Suprapubic skin (tissue), 4 donors: Measurements from ENCODE around the gene PPP2R2D.

ENCODE experiments used
- POLR2A ChIP-seq, 2 donors: fragments of 450-650 bp; IDR thresholded peaks; one replicate each; pipeline ENCODE4 v1.6.1; 2017; ENCODE audit warnings: antibody characterized with exemption in 2 of 2, mild to moderate bottlenecking in 2 of 2, moderate library complexity in 2 of 2
- POLR2AphosphoS5 ChIP-seq, 3 donors: sonication (generic); formaldehyde crosslinking; IDR thresholded peaks; one replicate each; pipeline ENCODE4 v1.6.1; 2017; ENCODE audit warnings: antibody characterized with exemption in 3 of 3
- TF ChIP-seq, protein P1 (sequence below), 2 donors: fragments of 200-600 bp in 1 of 2; fragments of 450-650 bp in 1 of 2; sonication (generic) in 1 of 2; IDR thresholded peaks; one replicate each; pipeline ENCODE4 v1.5.1; 2016 to 2019; ENCODE audit warnings: antibody characterized with exemption in 2 of 2, mild to moderate bottlenecking in 1 of 2, moderate library complexity in 1 of 2

GRCh38 chr10:131882151-131882550, 18.7 kb upstream of the PPP2R2D start:
- TF ChIP-seq, protein P1, sequence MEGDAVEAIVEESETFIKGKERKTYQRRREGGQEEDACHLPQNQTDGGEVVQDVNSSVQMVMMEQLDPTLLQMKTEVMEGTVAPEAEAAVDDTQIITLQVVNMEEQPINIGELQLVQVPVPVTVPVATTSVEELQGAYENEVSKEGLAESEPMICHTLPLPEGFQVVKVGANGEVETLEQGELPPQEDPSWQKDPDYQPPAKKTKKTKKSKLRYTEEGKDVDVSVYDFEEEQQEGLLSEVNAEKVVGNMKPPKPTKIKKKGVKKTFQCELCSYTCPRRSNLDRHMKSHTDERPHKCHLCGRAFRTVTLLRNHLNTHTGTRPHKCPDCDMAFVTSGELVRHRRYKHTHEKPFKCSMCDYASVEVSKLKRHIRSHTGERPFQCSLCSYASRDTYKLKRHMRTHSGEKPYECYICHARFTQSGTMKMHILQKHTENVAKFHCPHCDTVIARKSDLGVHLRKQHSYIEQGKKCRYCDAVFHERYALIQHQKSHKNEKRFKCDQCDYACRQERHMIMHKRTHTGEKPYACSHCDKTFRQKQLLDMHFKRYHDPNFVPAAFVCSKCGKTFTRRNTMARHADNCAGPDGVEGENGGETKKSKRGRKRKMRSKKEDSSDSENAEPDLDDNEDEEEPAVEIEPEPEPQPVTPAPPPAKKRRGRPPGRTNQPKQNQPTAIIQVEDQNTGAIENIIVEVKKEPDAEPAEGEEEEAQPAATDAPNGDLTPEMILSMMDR (IDR thresholded peaks at IDR 0.05), result no peak
- TF ChIP-seq POLR2A (IDR thresholded peaks at IDR 0.05) (no peak), POLR2AphosphoS5 (IDR thresholded peaks at IDR 0.05) (no peak)
